GM18858 (cell line): ENCODE results near the gene PGK1.
"Not testable (repeated sequence)": the region's sequence is repeated elsewhere in the genome, so short reads cannot be mapped to it uniquely, and the experiment has no call there.

ENCODE experiments used
- ATAC-seq: cut with Tn5 transposase; IDR thresholded peaks from one replicate; pipeline ENCODE4 v1.9.1; 2021; ENCODE audit not compliant: unreplicated experiment

PGK1 gene

GRCh38 chrX:78103623-78104446 lies at the start of gene PGK1:
Gene PGK1, plus strand, starts transcription at chrX:78104248. Its CDS starts 93 bp downstream, at chrX:78104341.
- peak; percentile 92 for ATAC-seq

GRCh38 chrX:78063687-78064086 lies 40.4 kb upstream of the PGK1 start:
- ATAC-seq, result no peak

GRCh38 chrX:78064152-78064551 lies 39.9 kb upstream of the PGK1 start:
- ATAC-seq, result no peak

- ATAC-seq, result peak; percentile 91
These were observed 39.1 kb upstream of the PGK1 start for GRCh38 chrX:78064698-78065601.

- ATAC-seq, result no peak
These were observed 37.9 kb upstream of the PGK1 start for GRCh38 chrX:78066110-78066509.

GRCh38 chrX:78071331-78071730 lies 32.7 kb upstream of the PGK1 start:
- no peak for ATAC-seq

GRCh38 chrX:78073147-78074077 lies 30.6 kb upstream of the PGK1 start:
- ATAC-seq, result not testable (repeated sequence)

GRCh38 chrX:78074088-78074487 lies 30.0 kb upstream of the PGK1 start:
- peak; percentile 30 for ATAC-seq

- ATAC-seq, result no peak
These were observed 28.2 kb upstream of the PGK1 start for GRCh38 chrX:78075787-78076389.

- ATAC-seq, result not testable (repeated sequence)
These were observed 22.6 kb upstream of the PGK1 start for GRCh38 chrX:78081413-78081812.

GRCh38 chrX:78092296-78092695 lies 11.8 kb upstream of the PGK1 start:
- ATAC-seq, result peak; percentile 80

GRCh38 chrX:78098108-78098507 lies 5.9 kb upstream of the PGK1 start:
- no peak for ATAC-seq

- no peak for ATAC-seq
These were observed 2.0 kb upstream of the PGK1 start for GRCh38 chrX:78102091-78102490.

GRCh38 chrX:78103001-78103622 lies 936 bp upstream of the PGK1 start:
- ATAC-seq, result no peak

GRCh38 chrX:78104447-78105176 lies 564 bp downstream of the PGK1 start:
- ATAC-seq, result peak; percentile 25

- ATAC-seq, result no peak
These were observed 2.0 kb downstream of the PGK1 start for GRCh38 chrX:78105944-78106650.

- no peak for ATAC-seq
These were observed 2.6 kb downstream of the PGK1 start for GRCh38 chrX:78106651-78106986.

- ATAC-seq, result no peak
These were observed 5.4 kb downstream of the PGK1 start for GRCh38 chrX:78109458-78109857.
